ENCODE data around the gene DACT2. TPM values are rescaled to one million over a fixed set of nuclear protein-coding genes. Genes with fewer than 3 reads are reported as not detected.

Gene DACT2
- total and polyA plus RNA-seq, 2 of the 8 experiments (the other 6 are each of a cell fraction or from before 2014, with no cell fraction given): 2.9 to 3.1 TPM

GRCh38 chr6:168276576-168277273 is 42.9 kb downstream of the DACT2 start:
- Histone ChIP-seq H3K23ac (ENCODE audit: insufficient read length) (no peak overlapping the region), H3K4me2 (ENCODE audit: insufficient read depth in 1 of 2, low read depth in 2 of 2, low read length in 2 of 2) (no peak overlapping the region), H3K56ac (replicated peaks; ENCODE audit: insufficient read length, low read depth, low read length) (no peak overlapping the region), H3K4me3 (ENCODE audit: extremely low read depth in 1 of 4, insufficient read depth in 2 of 4, low read depth in 3 of 4, low read length in 4 of 4) (no peak overlapping the region), H3K23me2 (ENCODE audit: low read depth, low read length) (no peaks in the 10 kb centered on the region), H3K9me3 (ENCODE audit: insufficient read depth in 2 of 2, low read depth in 1 of 2, low read length in 1 of 2) (no peaks in the 10 kb centered on the region), H3K79me2 (ENCODE audit: control insufficient read depth in 1 of 2, insufficient read depth in 2 of 2, low read length in 2 of 2) (no peaks in the 10 kb centered on the region), H3K14ac (ENCODE audit: insufficient read length) (no peak overlapping the region), H4K20me1 (replicated peaks in 1 of 2; ENCODE audit: control insufficient read depth in 1 of 2, insufficient read depth in 2 of 2, low read length in 2 of 2) (no peaks in the 10 kb centered on the region), H2BK20ac (ENCODE audit: low read length) (no peak overlapping the region), H2BK120ac (replicated peaks; ENCODE audit: low read depth, low read length) (no peak overlapping the region), H2BK15ac (ENCODE audit: low read length) (no peak overlapping the region), H3K36me3 (ENCODE audit: control insufficient read depth in 2 of 4, insufficient read depth in 4 of 4, low read length in 3 of 4) (no peaks in the 10 kb centered on the region), H2BK12ac (ENCODE audit: low read depth, low read length) (peak overlapping the region; percentile 39; the same call in 1 of the 2 replicates), H3K4me1 (replicated peaks in 1 of 4; ENCODE audit: control insufficient read depth in 3 of 4, insufficient read depth in 4 of 4, low read length in 3 of 4) (peaks cover 0 to 17% (median 7%) of the 10 kb centered on the region in 4 experiments; a peak in 6 of 7 replicates), H4K5ac (ENCODE audit: insufficient read length, low read depth, low read length) (no peak overlapping the region), H3K18ac (ENCODE audit: extremely low read depth, low read length) (no peak overlapping the region; the same call in 1 of the 2 replicates), H2BK5ac (ENCODE audit: low read depth, low read length) (no peak overlapping the region), H3K79me1 (ENCODE audit: low read depth, low read length) (0 out of 2 replicates have a peak, but pooled peaks cover 2% of the 10 kb centered on the region), H2AFZ (ENCODE audit: low read length) (no peak overlapping the region), H3K27ac (ENCODE audit: low read depth, low read length) (no peak overlapping the region), H3K9ac (replicated peaks in 1 of 4; ENCODE audit: extremely low read depth in 1 of 4, low read depth in 3 of 4, low read length in 3 of 4) (no peak overlapping the region), H3K27me3 (replicated peaks in 1 of 4; ENCODE audit: control insufficient read depth in 3 of 4, extremely low read depth in 1 of 4, insufficient read depth in 3 of 4, low read length in 3 of 4) (no peaks in the 10 kb centered on the region; a peak in 1 of 7 replicates), H3K4ac (replicated peaks; ENCODE audit: insufficient read length, low read depth, low read length) (no peak overlapping the region), H4K8ac (ENCODE audit: extremely low read depth, insufficient read depth, low read length) (peak overlapping the region; percentile 64; the same call in 1 of the 2 replicates), H4K91ac (replicated peaks; ENCODE audit: insufficient read length, low read length) (no peak overlapping the region), H2AK5ac (ENCODE audit: low read depth, low read length) (no peak overlapping the region)
- DNase-seq (ENCODE audit: low read depth in 1 of 2, low spot score in 2 of 2) (no peak), FAIRE-seq (no peak)
- POLR2A ChIA-PET (ENCODE audit: partially characterized antibody): interaction anchor here (0.7 kb wide), 1 partner anchor 25 kb away, joined by 3 read pairs; no protein-coding TSS in a partner anchor
- 95% methylated on average over 32 of the region's 32 CpGs; no CpG with 5 or more reads in 1 of the 2 experiments for WGBS, 2 experiments (ENCODE audit: extremely low coverage in 1 of 2, insufficient coverage in 1 of 2, insufficient read length in 1 of 2, insufficient replicate concordance in 2 of 2, low coverage in 1 of 2, low lambda C conversion rate in 2 of 2, missing lambda C conversion rate in 1 of 2)
- CTCF ChIA-PET (ENCODE audit: partially characterized antibody): interaction anchor here (0.9 kb wide), 1 partner anchor 11 kb away, joined by 3 read pairs; no protein-coding TSS in a partner anchor
- no peak for TF ChIP-seq SIX5 (IDR thresholded peaks at IDR 0.05; ENCODE audit: low read depth, low read length)
- TF ChIP-seq SP4 (IDR thresholded peaks at IDR 0.05; ENCODE audit: low read length): no peak
- no peak for TF ChIP-seq SP1 (IDR thresholded peaks at IDR 0.05; ENCODE audit: low read depth, low read length)
- no peak for TF ChIP-seq EP300 (IDR thresholded peaks at IDR 0.05; ENCODE audit: borderline replicate concordance in 1 of 2, low read depth in 2 of 2, low read length in 2 of 2)
- no peak for TF ChIP-seq HDAC2 (IDR thresholded peaks at IDR 0.05; ENCODE audit: borderline replicate concordance in 1 of 2, low read depth in 2 of 2, low read length in 2 of 2)
- no peak for TF ChIP-seq EZH2 (IDR thresholded peaks at IDR 0.05; ENCODE audit: low read depth, low read length, severe bottlenecking)
- TF ChIP-seq TAF7 (optimal IDR thresholded peaks at IDR 0.05; ENCODE audit: borderline replicate concordance, low read depth, low read length): no peak
- TF ChIP-seq TAF1 (IDR thresholded peaks at IDR 0.05; ENCODE audit: low read depth, low read length): no peak
- TF ChIP-seq RXRA (IDR thresholded peaks at IDR 0.05; ENCODE audit: insufficient read depth, low read depth, low read length): no peak
